Right hindlimb (tissue), 1 donor: Measurements from ENCODE around the gene PARM1.

Experiments used
- DNase-seq: peaks from one replicate; pipeline ENCODE4 v3.0.0-alpha.2; 2018

PARM1 gene

GRCh38 chr4:75035321-75035720 lies 102.4 kb downstream of the PARM1 start:
- no peak for DNase-seq

DNA sequence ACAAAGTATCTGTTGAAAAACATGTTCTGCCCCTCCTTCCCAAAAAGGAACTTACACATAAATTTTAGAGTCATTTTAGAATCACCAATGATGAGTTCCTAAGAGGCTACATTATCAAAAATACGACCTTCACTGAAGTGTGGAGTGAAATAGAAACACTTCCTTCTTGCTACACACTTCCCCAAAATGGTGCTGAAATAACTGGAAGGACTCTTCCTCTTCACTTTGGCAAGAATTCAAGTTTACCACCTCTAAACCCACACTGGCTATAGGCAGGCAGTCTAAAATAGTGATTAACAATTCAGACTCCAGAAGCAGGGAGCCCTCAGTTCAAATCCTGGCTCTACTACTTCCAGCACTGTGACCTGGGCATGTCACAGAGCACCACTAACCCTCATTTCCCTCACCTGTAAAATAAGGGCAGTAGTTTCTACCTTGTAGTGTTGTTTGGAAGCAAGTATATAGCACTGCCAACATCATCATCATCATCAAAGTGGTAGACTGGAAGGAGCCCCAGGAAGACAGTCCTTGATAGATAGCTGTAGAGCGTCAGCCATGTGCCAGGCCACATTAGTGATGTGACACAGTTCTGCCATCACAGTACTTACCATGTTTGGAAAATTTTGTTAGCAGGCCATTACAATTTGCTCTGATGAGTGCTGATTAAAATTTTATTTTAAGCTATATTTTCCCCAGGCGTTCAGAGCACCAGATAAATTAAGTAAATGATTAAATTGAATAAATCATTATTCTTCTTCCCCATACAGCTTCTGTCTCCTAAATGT lies 103.3 kb downstream of the PARM1 start:
- DNase-seq, result no peak

DNA sequence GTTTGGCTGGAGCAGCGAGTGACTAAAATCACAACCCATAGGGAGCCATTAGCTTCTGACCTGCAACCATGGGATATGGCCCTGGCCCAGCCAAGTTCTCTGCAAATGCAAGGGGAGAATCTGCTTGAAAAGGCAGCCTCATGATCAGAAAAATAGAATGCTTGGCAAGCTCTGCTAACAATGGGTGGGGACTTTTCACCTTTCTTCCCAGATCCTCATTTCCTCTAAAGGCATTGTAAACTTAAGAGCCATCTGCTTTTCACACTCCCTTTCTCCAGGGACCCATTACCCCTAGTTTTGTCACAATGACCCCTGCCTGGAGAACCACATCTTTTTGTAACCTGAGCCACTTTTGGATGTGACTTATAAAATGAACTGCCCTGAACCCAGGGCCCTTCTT lies 104.3 kb downstream of the PARM1 start:
- DNase-seq, result peak; percentile 81

DNA sequence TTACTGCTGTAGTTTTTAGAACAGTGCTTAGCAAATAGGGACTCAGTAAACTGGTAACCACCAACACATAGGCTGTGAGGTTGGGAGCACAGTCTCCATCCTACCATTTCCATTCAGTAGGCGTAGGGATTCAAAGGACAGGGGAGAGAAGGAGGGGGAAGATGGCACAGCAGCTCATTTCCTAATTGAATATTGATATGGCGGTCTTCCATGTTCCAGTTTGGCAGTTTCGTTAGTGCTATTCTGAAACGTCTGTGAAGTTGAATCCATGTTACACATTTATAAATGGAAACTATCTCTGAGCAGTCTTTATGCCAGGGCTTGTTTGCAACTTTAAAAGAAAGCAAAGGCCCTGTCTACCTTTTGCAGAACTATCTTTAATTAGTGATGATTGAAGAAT lies 105.5 kb downstream of the PARM1 start:
- DNase-seq, result no peak

GRCh38 chr4:75040703-75041102 lies 107.8 kb downstream of the PARM1 start:
- no peak for DNase-seq

DNA sequence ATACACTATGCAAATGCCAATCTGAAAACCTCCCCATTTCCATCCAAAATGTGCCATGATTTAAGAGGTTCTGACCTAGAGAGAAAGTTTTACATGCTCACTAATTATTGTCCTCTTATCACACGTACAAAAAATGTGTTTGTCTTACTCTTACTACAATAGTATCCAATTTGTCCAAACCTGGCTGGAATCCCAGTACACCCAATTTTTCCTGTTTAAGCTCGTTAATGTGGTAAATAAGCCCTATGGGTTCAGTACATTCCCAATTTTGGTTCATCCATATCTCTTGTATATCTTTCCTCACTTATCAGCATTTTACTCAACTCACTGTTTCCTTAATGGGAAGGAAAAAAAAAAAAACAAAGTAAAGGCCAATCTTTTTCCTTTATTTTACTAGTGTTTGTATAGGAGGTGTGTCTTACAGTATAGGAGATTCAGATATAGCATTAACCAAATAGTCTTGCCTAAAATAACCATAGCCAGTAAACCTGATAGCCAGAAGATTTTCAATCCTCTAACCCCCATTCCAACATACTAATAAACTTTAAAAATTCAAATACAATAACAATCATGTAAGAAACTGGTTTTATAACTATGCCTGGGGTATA lies 109.8 kb downstream of the PARM1 start:
- no peak for DNase-seq

DNA sequence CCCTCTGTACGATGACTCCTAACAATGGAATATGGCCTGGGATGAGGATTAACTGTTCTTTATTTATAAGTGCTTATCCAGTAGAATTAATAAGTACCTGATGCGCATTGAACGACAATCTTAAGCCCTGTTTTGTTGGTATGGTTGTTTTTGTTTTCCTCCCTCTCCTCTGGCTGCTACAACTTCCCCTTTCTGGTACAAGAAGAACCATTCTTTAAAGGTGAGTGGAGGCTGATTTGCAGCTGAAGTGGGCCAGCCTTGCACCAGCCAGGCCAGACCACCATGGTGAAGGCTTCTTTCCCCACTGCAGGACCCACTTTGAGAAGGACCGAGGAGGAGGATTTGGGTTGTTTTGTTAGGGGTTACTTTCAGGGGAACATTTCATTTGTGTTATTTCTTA lies 113.3 kb downstream of the PARM1 start:
- no peak for DNase-seq

GRCh38 chr4:75046641-75047040 lies 113.7 kb downstream of the PARM1 start:
- DNase-seq, result no peak

DNA sequence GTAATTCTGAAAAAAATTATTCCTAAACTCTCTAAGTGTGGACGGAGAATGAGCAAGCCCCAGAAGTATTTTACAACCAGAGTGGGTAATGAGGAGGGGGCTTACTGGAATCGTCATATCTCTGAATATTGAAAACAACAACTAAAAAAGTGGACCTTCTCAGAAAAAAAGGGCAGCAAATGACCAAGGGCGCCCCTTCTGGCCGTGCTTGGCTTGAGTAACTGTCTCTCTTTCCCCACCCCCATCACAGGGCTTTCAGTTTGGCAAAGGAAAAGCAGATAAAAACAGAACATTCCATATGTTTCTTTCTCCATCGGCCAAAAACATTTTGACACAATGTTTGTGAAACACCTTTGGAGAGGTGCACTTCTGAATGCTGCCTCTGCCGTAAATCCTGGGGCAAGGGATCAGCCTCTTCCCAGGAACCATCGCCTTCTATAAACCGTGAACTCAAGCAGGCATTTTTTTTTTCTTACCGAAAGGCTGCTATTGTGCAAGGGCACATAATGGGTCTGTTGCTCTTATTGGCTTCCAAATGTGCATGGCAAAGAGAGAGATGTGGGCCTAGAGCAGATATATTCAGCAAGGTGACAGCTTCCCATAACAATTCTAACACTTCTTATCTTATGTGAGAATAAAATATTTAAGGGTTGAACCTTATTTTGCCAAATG lies 115.4 kb downstream of the PARM1 start:
- DNase-seq, result no peak

DNA sequence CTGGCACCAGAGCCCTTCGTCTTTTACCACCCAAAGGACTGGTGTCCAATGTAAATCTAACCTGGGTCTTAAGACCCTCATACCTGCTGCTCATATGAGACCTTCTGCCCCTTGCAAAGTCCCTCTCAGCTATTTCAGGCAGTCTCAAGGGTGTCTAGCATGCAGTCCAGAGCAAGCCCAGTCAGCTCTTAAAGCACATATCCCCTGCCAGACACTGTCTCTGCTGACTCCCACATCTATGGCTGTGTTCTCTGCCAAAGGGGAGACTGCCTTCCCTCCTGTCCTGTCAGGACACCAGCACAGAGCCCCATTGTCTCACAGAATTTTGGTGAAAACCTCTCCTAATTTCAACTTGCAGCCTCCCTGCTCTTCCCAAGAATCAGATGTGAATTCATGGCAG lies 118.5 kb downstream of the PARM1 start:
- DNase-seq, result no peak

GRCh38 chr4:75053352-75053751 lies 120.4 kb downstream of the PARM1 start:
- DNase-seq, result no peak

- DNase-seq, result no peak
Measured at GRCh38 chr4:75054078-75054477, 121.2 kb downstream of the PARM1 start.

DNA sequence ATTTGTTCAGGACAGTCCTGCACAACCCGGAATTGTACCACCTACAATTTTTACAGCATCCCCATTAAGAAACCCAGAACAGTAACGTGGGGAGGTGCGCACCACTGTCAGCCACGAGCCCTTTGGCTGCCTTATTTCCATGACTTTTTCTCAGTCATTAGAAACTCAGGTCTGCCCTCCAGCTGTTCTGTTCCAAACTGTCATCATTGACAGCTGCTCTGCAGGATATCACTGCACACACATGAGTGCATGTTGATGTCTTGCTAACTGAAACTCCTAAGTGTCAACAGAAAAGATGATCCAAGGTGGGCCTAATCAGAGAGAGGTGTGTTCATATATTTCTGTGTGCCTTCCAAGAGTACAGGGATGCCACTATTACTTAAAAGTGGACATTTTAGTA lies 123.4 kb downstream of the PARM1 start:
- DNase-seq, result no peak

DNA sequence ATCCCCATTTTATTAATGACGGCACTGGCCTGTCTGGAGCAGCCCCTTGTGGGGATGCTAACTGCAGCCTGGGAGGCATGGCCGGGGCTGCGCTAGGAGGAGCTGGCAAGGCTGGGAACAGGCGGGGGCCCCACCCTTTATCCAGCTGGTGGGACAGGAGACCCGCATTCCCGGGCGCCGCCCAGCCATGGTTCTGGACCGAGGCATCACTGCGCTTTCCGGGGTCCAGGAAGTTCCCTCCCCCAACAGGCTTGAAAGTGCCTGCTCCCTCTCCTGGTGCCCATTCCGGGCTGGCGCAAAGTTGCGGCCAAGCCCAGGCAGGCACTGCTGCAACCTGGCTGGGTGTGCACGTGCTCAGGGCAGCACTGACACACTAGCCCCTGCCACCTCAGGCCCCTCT lies 124.5 kb downstream of the PARM1 start:
- DNase-seq, result no peak

GRCh38 chr4:75058486-75058885 lies 125.6 kb downstream of the PARM1 start:
- DNase-seq, result no peak

GRCh38 chr4:75063433-75063832 lies 130.5 kb downstream of the PARM1 start:
- no peak for DNase-seq

- no peak for DNase-seq
Measured at GRCh38 chr4:75065909-75066308, 133.0 kb downstream of the PARM1 start.

DNA sequence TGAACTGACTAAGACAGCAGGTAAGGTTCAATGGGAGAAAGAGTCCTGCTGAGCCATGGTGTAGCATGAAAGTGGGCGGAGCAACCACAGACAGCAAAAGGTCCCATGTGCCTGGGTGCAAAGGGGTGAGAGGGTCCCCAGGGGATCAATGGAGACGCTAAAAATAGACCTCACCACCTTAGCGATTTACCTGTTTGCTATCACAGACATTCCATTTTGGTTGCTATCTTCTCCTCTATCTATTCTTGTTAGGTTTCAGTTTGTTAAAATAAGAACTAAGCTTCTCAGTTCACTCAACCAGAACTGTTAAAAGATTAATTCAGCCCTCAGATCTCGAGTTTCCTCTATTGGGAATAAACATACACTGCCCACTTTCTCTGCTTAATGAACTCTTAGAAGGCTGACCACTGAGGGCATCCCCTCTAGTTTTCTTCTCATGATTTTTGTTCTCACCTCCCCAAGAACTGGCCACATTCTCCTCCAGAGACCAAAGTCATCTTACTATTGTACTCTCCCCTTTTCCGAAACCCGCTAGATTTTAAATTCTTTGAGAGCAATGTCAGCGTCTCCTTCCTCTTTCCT lies 136.7 kb downstream of the PARM1 start:
- no peak for DNase-seq

GRCh38 chr4:75071317-75071716 lies 138.4 kb downstream of the PARM1 start:
- no peak for DNase-seq

GRCh38 chr4:75080888-75081287 lies 148.0 kb downstream of the PARM1 start:
- DNase-seq, result no peak

GRCh38 chr4:75081561-75081960 lies 148.6 kb downstream of the PARM1 start:
- DNase-seq, result no peak

GRCh38 chr4:75087416-75087815 lies 154.5 kb downstream of the PARM1 start:
- DNase-seq, result no peak

DNA sequence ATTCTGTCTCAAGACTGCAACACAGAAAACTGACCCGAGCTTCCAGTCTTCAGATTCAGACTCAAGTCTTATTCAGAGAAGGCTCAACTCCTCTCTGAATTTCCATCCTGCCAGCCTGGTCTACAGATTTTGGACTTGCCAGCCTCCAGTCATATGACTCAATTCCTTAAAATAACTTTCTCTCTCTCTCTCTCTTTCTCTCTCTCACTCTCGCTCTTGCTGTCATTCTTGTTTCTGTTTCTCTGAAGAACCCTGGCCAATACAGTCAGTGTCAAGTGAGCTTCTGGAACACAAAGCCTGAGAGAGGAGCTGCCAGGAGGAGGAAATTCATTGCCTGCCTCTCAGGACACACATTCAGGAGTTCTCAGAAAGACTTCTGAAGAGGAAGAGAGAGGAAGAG lies 154.9 kb downstream of the PARM1 start:
- DNase-seq, result no peak

DNA sequence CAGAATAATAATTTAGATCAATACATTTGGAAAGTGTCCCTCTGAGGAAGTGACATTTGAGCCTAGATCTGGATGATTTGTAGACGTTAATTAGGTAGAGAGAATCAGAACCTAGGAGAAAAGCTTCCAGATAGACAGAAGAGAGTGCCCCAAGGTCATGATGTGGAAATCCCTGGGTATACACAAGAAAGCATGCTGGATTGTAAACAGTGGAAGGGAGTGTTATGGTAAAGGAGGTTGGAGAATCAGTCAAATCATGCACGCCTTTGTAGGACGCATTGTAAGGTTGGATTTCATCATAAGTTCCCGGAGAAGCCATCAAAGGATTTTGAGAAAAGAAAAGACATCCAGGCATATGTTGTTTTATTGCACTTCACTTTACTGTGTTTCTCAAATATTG lies 156.3 kb downstream of the PARM1 start:
- no peak for DNase-seq
